Nephron (organoid): ENCODE data around the gene PUS7L.
"Not testable (repeated sequence)": the region's sequence is repeated elsewhere in the genome, so short reads cannot be mapped to it uniquely, and the experiment has no call there.

Experiments
- H3K27ac Mint-ChIP-seq, 3 experiments: 2 replicates each; pipeline ENCODE4 v1.8.0; 2020; ENCODE audit warnings: mixed read lengths in 3 of 3, mild to moderate bottlenecking in 2 of 3, moderate library complexity in 1 of 3
- H3K27me3 Mint-ChIP-seq: 2 replicates; pipeline ENCODE4 v1.8.0; 2021; ENCODE audit warnings: low read depth, mild to moderate bottlenecking, moderate library complexity, mixed read lengths
- H3K36me3 Mint-ChIP-seq: 2 replicates; pipeline ENCODE4 v1.8.0; 2020; ENCODE audit warnings: low read depth, mixed read lengths
- H3K4me1 Mint-ChIP-seq: 2 replicates; pipeline ENCODE4 v1.8.0; 2020; ENCODE audit warnings: mixed read lengths
- H3K4me3 Mint-ChIP-seq, 3 experiments: 2 replicates each; pipeline ENCODE4 v1.8.0; 2020; ENCODE audit warnings: mild to moderate bottlenecking in 3 of 3, mixed read lengths in 3 of 3, moderate library complexity in 2 of 3
- H3K9me3 Mint-ChIP-seq: 2 replicates; pipeline ENCODE4 v1.8.0; 2020; ENCODE audit warnings: mixed read lengths
- CTCF ChIP-seq, 3 experiments: fragments of 200-600 bp; sonication (generic); IDR thresholded peaks; one replicate each; pipeline ENCODE4 v1.5.0; 2021; ENCODE audit warnings: antibody characterized with exemption in 3 of 3; ENCODE audit not compliant: unreplicated experiment in 3 of 3

Gene PUS7L

GRCh38 chr12:43760396-43760795, 1.8 kb upstream of the PUS7L start:
- Mint-ChIP-seq H3K9me3 (no peaks in the 10 kb centered on the region), H3K27ac (peak overlapping the region in 1 of 3 experiments; percentile 42), H3K4me1 (peaks cover 9% of the 10 kb centered on the region), H3K4me3 (peak overlapping the region; percentile 60 to 79 (median 71)), H3K27me3 (no peaks in the 10 kb centered on the region), H3K36me3 (no peaks in the 10 kb centered on the region)
- no peak for TF ChIP-seq CTCF (IDR thresholded peaks at IDR 0.05; ENCODE audit: unreplicated experiment in 3 of 3)

GRCh38 chr12:43758247-43758727, 303 bp downstream of the PUS7L start:
- H3K9me3 Mint-ChIP-seq: no peaks in the 10 kb centered on the region
- H3K27me3 Mint-ChIP-seq: no peaks in the 10 kb centered on the region
- no peak for TF ChIP-seq CTCF (IDR thresholded peaks at IDR 0.05; ENCODE audit: unreplicated experiment in 3 of 3)
- peaks cover 9% of the 10 kb centered on the region for H3K4me1 Mint-ChIP-seq
- H3K27ac Mint-ChIP-seq: peak overlapping the region; percentile 0 to 86 (median 85)
- peaks cover 7% of the 10 kb centered on the region for H3K36me3 Mint-ChIP-seq
- H3K4me3 Mint-ChIP-seq: peak overlapping the region; percentile 82 to 90 (median 86)

- no peaks in the 10 kb centered on the region for H3K9me3 Mint-ChIP-seq
- peaks cover 13% of the 10 kb centered on the region for H3K36me3 Mint-ChIP-seq
- no peak overlapping the region for H3K4me3 Mint-ChIP-seq
- no peaks in the 10 kb centered on the region for H3K4me1 Mint-ChIP-seq
- H3K27ac Mint-ChIP-seq: no peak overlapping the region
- no peaks in the 10 kb centered on the region for H3K27me3 Mint-ChIP-seq
- TF ChIP-seq CTCF (IDR thresholded peaks at IDR 0.05; ENCODE audit: unreplicated experiment in 3 of 3): no peak
Measured at GRCh38 chr12:43754015-43754414, 4.6 kb downstream of the PUS7L start.

DNA sequence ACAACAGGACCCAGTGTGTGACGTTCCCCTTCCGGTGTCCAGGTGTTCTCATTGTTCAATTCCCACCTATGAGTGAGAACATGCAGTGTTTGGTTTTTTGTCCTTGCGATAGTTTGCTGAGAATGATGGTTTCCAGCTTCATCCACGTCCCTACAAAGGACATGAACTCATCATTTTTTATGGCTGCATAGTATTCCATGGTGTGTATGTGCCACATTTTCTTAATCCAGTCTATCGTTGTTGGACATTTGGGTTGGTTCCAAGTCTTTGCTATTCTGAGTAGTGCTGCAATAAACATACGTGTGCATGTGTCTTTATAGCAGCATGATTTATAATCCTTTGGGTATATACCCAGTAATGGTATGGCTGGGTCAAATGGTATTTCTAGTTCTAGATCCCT, 7.2 kb downstream of the PUS7L start:
- not testable (repeated sequence) for H3K9me3 Mint-ChIP-seq, H3K27ac Mint-ChIP-seq, H3K4me1 Mint-ChIP-seq, H3K27me3 Mint-ChIP-seq, H3K4me3 Mint-ChIP-seq
- peaks cover 16% of the 10 kb centered on the region for H3K36me3 Mint-ChIP-seq

DNA sequence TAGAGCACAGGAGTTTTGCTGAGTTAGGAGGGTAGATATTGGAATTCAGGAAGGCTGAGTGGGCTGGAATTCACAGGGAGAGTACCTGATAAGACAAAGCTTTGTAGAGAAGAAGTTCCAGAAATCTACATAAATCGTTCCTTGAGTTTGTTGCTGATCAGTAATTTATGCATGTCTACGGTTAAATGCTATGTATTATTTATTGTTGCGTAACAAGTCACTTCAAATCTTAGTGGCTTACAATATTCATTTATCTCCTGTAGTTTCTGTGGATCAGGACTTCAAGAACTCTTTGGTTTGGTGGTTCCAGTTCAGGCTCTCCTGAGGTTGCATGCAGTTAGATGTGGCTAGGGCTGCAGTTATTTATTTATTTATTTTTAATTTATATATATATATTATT, 7.8 kb downstream of the PUS7L start:
- Mint-ChIP-seq H3K36me3 (peaks cover 20% of the 10 kb centered on the region), H3K27ac (no peak overlapping the region), H3K4me1 (no peaks in the 10 kb centered on the region), H3K4me3 (no peak overlapping the region), H3K27me3 (no peaks in the 10 kb centered on the region), H3K9me3 (no peaks in the 10 kb centered on the region)
- TF ChIP-seq CTCF (IDR thresholded peaks at IDR 0.05; ENCODE audit: unreplicated experiment in 3 of 3): no peak

DNA sequence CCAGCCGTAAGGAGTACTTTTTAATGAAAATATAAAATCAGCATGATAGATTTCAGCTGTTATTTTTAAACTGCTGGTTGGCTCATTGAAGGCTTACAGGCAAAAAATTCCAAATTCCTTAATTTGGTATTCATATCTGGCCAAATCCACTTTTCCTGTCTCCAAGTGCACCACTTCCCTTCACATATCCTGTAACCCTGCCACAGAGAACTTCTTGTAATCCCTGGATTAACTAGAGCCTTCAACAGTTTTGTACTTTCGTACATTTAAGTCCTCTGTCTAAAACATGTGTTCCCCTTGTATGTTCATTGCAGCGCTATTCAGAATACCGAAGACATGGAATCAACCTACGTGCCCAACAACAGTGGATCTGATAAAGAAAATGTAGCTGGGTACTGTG, 9.6 kb downstream of the PUS7L start:
- no peak overlapping the region for H3K27ac Mint-ChIP-seq
- H3K27me3 Mint-ChIP-seq: no peaks in the 10 kb centered on the region
- no peak overlapping the region for H3K4me3 Mint-ChIP-seq
- H3K4me1 Mint-ChIP-seq: no peaks in the 10 kb centered on the region
- peaks cover 2% of the 10 kb centered on the region for H3K9me3 Mint-ChIP-seq
- no peak for TF ChIP-seq CTCF (IDR thresholded peaks at IDR 0.05; ENCODE audit: unreplicated experiment in 3 of 3)
- peaks cover 24% of the 10 kb centered on the region for H3K36me3 Mint-ChIP-seq
